Gastroesophageal sphincter (tissue), 4 donors: ENCODE data around the gene TMEM170B. TPM values are rescaled to one million over a fixed set of nuclear protein-coding genes. Genes with fewer than 3 reads are reported as not detected.

Source experiments
- ATAC-seq: fragments of 150-250 bp; one replicate; pipeline ENCODE4 v1.9.1; 2016; ENCODE audit warnings: mild to moderate bottlenecking, moderate library complexity
- H3K27ac ChIP-seq, 4 donors: fragments of 200-600 bp; sonication (generic) in 3 of 4; 1 replicate in 3 of 4; 2 replicates in 1 of 4; pipeline ENCODE4 v1.5.1; 2016 to 2019
- H3K27me3 ChIP-seq: fragments of 200-600 bp; sonication (generic); one replicate; pipeline ENCODE4 v1.5.1; 2019
- H3K36me3 ChIP-seq, 2 donors: fragments of 200-600 bp; sonication (generic); one replicate each; pipeline ENCODE4 v1.5.1; 2019; ENCODE audit warnings: control low read depth in 1 of 2
- H3K4me1 ChIP-seq, 3 donors: fragments of 200-600 bp; sonication (generic); 1 replicate in 2 of 3; 2 replicates in 1 of 3; pipeline ENCODE4 v1.5.1; 2016 to 2019; ENCODE audit warnings: control low read depth in 2 of 3
- H3K4me3 ChIP-seq, 2 donors: fragments of 200-600 bp; sonication (generic); one replicate each; pipeline ENCODE4 v1.5.1; 2019; ENCODE audit warnings: mild to moderate bottlenecking in 1 of 2, moderate library complexity in 1 of 2
- H3K9me3 ChIP-seq, 3 donors: fragments of 200-600 bp; sonication (generic); one replicate each; pipeline ENCODE4 v1.5.1; 2017 to 2019; ENCODE audit warnings: control low read depth in 2 of 3
- EP300 ChIP-seq: sonication (generic); formaldehyde crosslinking; IDR thresholded peaks from one replicate; pipeline ENCODE4 v1.6.1; 2017; ENCODE audit warnings: antibody characterized with exemption, mild to moderate bottlenecking
- POLR2A ChIP-seq, 2 donors: fragments of 450-650 bp; IDR thresholded peaks; one replicate each; pipeline ENCODE4 v1.6.1; 2017; ENCODE audit warnings: antibody characterized with exemption in 2 of 2, mild to moderate bottlenecking in 2 of 2, moderate library complexity in 1 of 2
- POLR2AphosphoS5 ChIP-seq: sonication (generic); formaldehyde crosslinking; IDR thresholded peaks from one replicate; pipeline ENCODE4 v1.6.1; 2017; ENCODE audit warnings: antibody characterized with exemption
- WGBS, 2 donors: methylation state at CpG; one replicate each; pipeline ENCODE4 v1.1.5; 2018; ENCODE audit warnings: low coverage in 1 of 2; 5-methylcytosine and 5-hydroxymethylcytosine counted together
- total RNA-seq, 4 donors: library from RNA; depleted of rRNA; stranded (reverse); fragments of >200 nt; gene quantifications; one replicate each; pipeline ENCODE4 v1.1.0, GENCODE V29; 2016
- TF ChIP-seq, protein P1 (sequence below), 4 experiments: fragments of 200-600 bp in 2 of 4; fragments of 450-650 bp in 2 of 4; sonication (generic) in 1 of 4; IDR thresholded peaks; one replicate each; pipeline ENCODE4 v1.5.1; 2017 to 2019; ENCODE audit warnings: antibody characterized with exemption in 4 of 4, mild to moderate bottlenecking in 2 of 4, moderate library complexity in 2 of 4

Gene TMEM170B
- total RNA-seq, 4 donors from 2014 or later: 8.0 to 8.6 (median 8.3) TPM

DNA sequence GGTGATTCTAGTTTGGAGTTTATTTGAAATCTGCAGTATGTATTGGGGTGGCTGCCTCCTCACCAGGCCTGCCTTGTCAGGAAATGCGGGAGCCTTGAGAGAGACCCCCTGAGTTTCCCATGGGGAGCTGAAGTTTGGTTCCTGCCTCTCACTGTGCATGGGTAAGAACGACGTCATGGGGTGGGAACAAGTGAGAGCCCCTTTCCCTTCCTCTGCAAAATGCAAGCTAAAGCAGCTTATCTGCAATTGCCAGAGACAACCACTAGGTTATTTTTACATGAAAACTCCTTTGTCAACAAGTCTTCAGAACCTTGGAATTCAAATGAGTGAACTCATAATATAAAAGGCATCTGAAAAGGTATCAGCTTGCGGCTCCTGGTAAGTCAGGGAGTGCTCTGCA, 58.4 kb downstream of the TMEM170B start:
- no peak for TF ChIP-seq POLR2AphosphoS5
- TF ChIP-seq, protein P1, sequence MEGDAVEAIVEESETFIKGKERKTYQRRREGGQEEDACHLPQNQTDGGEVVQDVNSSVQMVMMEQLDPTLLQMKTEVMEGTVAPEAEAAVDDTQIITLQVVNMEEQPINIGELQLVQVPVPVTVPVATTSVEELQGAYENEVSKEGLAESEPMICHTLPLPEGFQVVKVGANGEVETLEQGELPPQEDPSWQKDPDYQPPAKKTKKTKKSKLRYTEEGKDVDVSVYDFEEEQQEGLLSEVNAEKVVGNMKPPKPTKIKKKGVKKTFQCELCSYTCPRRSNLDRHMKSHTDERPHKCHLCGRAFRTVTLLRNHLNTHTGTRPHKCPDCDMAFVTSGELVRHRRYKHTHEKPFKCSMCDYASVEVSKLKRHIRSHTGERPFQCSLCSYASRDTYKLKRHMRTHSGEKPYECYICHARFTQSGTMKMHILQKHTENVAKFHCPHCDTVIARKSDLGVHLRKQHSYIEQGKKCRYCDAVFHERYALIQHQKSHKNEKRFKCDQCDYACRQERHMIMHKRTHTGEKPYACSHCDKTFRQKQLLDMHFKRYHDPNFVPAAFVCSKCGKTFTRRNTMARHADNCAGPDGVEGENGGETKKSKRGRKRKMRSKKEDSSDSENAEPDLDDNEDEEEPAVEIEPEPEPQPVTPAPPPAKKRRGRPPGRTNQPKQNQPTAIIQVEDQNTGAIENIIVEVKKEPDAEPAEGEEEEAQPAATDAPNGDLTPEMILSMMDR (IDR thresholded peaks at IDR 0.05): no peak
- Histone ChIP-seq H3K4me1 (no peaks in the 10 kb centered on the region), H3K9me3 (no peaks in the 10 kb centered on the region), H3K4me3 (no peak overlapping the region), H3K27ac (no peak overlapping the region), H3K36me3 (no peaks in the 10 kb centered on the region), H3K27me3 (no peaks in the 10 kb centered on the region)
- 60 to 70% methylated on average over 3 to 4 of the region's 4 CpGs for WGBS, 2 donors
- ATAC-seq: no peak

DNA sequence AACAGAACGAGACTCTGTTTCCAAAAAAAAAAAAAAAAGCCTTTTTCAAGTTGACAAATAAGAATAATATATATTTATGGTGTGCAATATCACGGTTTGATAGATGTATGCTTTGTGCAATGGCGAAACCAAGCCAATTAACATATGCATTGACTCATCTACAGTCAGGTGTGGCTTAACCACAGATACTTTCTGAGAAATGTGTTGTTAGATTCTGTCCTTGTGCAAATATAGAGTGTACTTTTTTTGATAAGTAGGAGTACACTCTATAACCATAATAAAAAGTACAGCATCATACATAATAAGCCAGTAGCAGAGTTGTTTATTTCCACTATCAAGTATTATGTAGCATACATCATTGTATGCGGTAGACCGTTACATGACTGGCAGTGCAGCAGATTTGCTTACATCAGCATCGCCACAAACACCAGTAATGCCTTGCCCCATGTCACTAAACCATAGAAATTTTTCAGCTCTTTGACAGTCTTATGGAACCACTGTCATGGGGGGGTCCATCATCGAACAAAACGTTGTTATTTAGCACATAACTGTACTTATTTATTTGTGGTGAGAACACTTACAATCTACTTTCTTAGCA, 59.2 kb downstream of the TMEM170B start:
- ATAC-seq: no peak

DNA sequence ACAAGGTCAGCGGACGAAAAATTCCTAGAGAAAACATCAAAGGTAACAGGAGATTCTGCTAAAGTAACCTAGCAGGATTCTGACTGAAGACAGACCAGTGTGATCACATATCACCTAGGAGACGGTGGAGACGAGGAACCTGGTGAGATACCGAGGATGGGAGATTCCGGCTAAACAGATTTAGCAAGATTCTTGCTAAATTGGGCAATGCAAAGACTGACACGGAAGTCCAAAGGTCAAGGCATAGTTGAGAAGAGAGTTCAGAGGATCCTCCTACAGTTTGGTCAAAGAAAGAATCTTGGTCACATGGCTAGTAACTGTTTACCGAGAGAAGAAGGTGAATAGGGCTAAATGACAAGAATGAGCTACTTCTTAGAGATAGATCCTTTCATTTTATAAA, 61.1 kb downstream of the TMEM170B start:
- no peak overlapping the region for H3K27ac ChIP-seq
- TF ChIP-seq POLR2AphosphoS5 (no peak), EP300 (no peak), POLR2A (IDR thresholded peaks at IDR 0.05) (no peak)
- TF ChIP-seq, protein P1 (IDR thresholded peaks at IDR 0.05): no peak
- H3K4me1 ChIP-seq: no peaks in the 10 kb centered on the region
- H3K9me3 ChIP-seq: no peaks in the 10 kb centered on the region
- ATAC-seq: no peak
- H3K36me3 ChIP-seq: no peaks in the 10 kb centered on the region
- WGBS, 2 donors: 81 to 94% methylated on average over 6 to 8 of the region's 8 CpGs
- no peaks in the 10 kb centered on the region for H3K27me3 ChIP-seq
- no peak overlapping the region for H3K4me3 ChIP-seq

More for the DNA sequence above, 59.2 kb downstream of the TMEM170B start:
- TF ChIP-seq, protein P1 (IDR thresholded peaks at IDR 0.05): no peak
- TF ChIP-seq POLR2A (IDR thresholded peaks at IDR 0.05) (no peak), POLR2AphosphoS5 (no peak), EP300 (no peak)
- H3K4me1 ChIP-seq: no peaks in the 10 kb centered on the region
- no peaks in the 10 kb centered on the region for H3K9me3 ChIP-seq
- H3K27ac ChIP-seq: no peak overlapping the region
- H3K36me3 ChIP-seq: no peaks in the 10 kb centered on the region
- WGBS, 2 donors: 91 to 98% methylated on average over 7 to 8 of the region's 8 CpGs
- H3K27me3 ChIP-seq: no peaks in the 10 kb centered on the region
- no peak overlapping the region for H3K4me3 ChIP-seq

GRCh38 chr6:11600251-11600650, 62.7 kb downstream of the TMEM170B start:
- 32 to 68% methylated on average over 5 to 7 of the region's 7 CpGs for WGBS, 2 donors
- Histone ChIP-seq H3K27me3 (no peaks in the 10 kb centered on the region), H3K4me1 (peaks cover 0 to 4% (median under 1%) of the 10 kb centered on the region in 3 donors), H3K9me3 (no peaks in the 10 kb centered on the region), H3K4me3 (no peak overlapping the region), H3K27ac (peak overlapping the region in 1 of 4 donors; percentile 15), H3K36me3 (no peaks in the 10 kb centered on the region)
- no peak for TF ChIP-seq POLR2AphosphoS5
- TF ChIP-seq, protein P1 (IDR thresholded peaks at IDR 0.05): no peak
- no peak for TF ChIP-seq EP300
- TF ChIP-seq POLR2A (IDR thresholded peaks at IDR 0.05): no peak
- ATAC-seq: no peak

DNA sequence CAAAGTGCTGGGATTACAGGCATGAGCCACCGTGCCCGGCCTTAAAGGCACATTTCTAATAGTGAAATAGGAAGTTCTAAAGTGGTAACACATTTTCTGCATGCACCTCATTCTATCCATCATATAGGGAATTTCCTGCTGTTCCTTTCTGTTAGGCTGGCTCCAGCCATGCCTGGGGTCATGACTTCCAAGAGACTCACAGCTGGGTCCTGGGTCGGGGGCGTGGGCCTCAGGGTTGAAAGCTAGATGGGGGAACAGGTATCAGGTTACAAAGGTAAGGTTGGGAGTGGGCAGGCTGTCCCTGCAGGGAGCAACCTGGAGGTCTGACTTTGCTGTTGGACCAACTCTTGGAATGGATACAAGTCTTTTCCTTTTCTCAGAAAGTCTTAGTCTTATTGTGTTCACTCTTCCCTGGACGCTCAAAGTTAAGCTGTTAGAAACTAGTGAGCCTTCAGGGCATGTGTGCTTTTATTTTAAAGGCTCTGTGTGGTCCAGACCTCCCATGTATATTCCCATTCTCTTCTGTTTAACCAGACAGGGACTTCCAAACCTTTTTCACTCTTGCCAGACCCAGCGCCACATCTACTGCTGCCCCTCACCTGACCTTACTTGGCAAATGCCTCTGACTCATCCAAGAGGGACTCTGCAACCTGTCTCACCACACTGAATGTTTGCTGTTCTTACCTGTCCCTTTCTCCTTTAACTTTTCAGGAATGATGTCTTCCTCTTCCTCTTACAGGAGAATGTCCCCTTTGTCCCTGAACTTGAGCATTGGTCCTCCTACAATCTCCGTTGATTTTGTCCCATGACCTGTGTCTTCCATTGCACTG, 64.4 kb downstream of the TMEM170B start:
- no peak for ATAC-seq
- no peak overlapping the region for H3K27ac ChIP-seq
- TF ChIP-seq EP300 (no peak), POLR2A (IDR thresholded peaks at IDR 0.05) (no peak), POLR2AphosphoS5 (no peak)
- TF ChIP-seq, protein P1 (IDR thresholded peaks at IDR 0.05): no peak
- H3K9me3 ChIP-seq: no peaks in the 10 kb centered on the region
- H3K36me3 ChIP-seq: no peaks in the 10 kb centered on the region
- H3K4me3 ChIP-seq: no peak overlapping the region
- H3K27me3 ChIP-seq: no peaks in the 10 kb centered on the region
- WGBS, 2 donors: 93 to 99% methylated on average over 2 to 5 of the region's 7 CpGs
- H3K4me1 ChIP-seq: peaks cover 11 to 21% (median 16%) of the 10 kb centered on the region in 3 donors
